HepG2 (cell line): ENCODE data around the gene SNX21. TPM values are rescaled to one million over a fixed set of nuclear protein-coding genes. Genes with fewer than 3 reads are reported as not detected.

ENCODE experiments used
- ARID5B ChIP-seq: IDR thresholded peaks from 2 replicates; pipeline ENCODE4 v1.4.0; 2020; ENCODE audit warnings: mild to moderate bottlenecking, missing genetic modification reagents
- ASH2L ChIP-seq: fragments of 300-600, 200-600 bp; sonication (generic); IDR thresholded peaks from 2 replicates; pipeline ENCODE4 v1.7.0; 2017; ENCODE audit warnings: low read depth, mild to moderate bottlenecking, moderate library complexity, mixed read lengths, low read length; ENCODE audit not compliant: insufficient read length
- PAXIP1 ChIP-seq: sonication (generic); formaldehyde crosslinking; conservative IDR thresholded peaks from 2 replicates; pipeline ENCODE4 v1.4.0; 2020; ENCODE audit warnings: mild to moderate bottlenecking, missing genetic modification reagents, moderate library complexity
- SNRNP70 ChIP-seq: fragments of 200-400 bp; formaldehyde crosslinking; IDR thresholded peaks from 2 replicates; pipeline ENCODE4 v1.6.1; 2017; ENCODE audit warnings: mild to moderate bottlenecking, low read depth, low read length, moderate library complexity
- TCF12 ChIP-seq, 2 experiments: fragments of 450-650 bp in 1 of 2; sonication (generic) in 1 of 2; formaldehyde crosslinking in 1 of 2; IDR thresholded peaks; 2 replicates each; pipeline versions ENCODE4 v1.6.1 to v1.8.0; 2017 to 2022; ENCODE audit warnings: antibody characterized with exemption in 1 of 2, mild to moderate bottlenecking in 1 of 2, missing genetic modification reagents in 1 of 2, moderate library complexity in 1 of 2
- ZFP82 ChIP-seq: sonication (generic); formaldehyde crosslinking; IDR thresholded peaks from 2 replicates; pipeline ENCODE4 v1.5.1; 2020; ENCODE audit warnings: mild to moderate bottlenecking, missing genetic modification reagents, borderline replicate concordance
- ZMAT3 ChIP-seq: sonication (generic); formaldehyde crosslinking; conservative IDR thresholded peaks from 2 replicates; pipeline ENCODE4 v1.7.0; 2021; ENCODE audit warnings: missing genetic modification reagents
- ZMYM2 ChIP-seq: sonication (generic); formaldehyde crosslinking; IDR thresholded peaks from 2 replicates; pipeline ENCODE4 v1.8.0; 2022; ENCODE audit warnings: mild to moderate bottlenecking, missing genetic modification reagents
- ZNF354B ChIP-seq: sonication (generic); formaldehyde crosslinking; IDR thresholded peaks from 2 replicates; pipeline ENCODE4 v1.8.0; 2022; ENCODE audit warnings: mild to moderate bottlenecking, missing genetic modification reagents
- ZNF512 ChIP-seq: sonication (generic); formaldehyde crosslinking; IDR thresholded peaks from 2 replicates; pipeline ENCODE4 v1.4.0; 2020; ENCODE audit warnings: mild to moderate bottlenecking, missing genetic modification reagents
- ZNF670 ChIP-seq: sonication (generic); formaldehyde crosslinking; IDR thresholded peaks from 2 replicates; pipeline ENCODE4 v1.8.0; 2022; ENCODE audit warnings: mild to moderate bottlenecking, missing genetic modification reagents, borderline replicate concordance
- ZNF83 ChIP-seq: sonication (generic); formaldehyde crosslinking; IDR thresholded peaks from 2 replicates; pipeline ENCODE4 v1.4.0; 2020; ENCODE audit warnings: missing genetic modification reagents, mild to moderate bottlenecking, borderline replicate concordance
- ZNF891 ChIP-seq: sonication (generic); formaldehyde crosslinking; IDR thresholded peaks from 2 replicates; pipeline ENCODE4 v1.5.0; 2020; ENCODE audit warnings: mild to moderate bottlenecking, missing genetic modification reagents
- polyA plus RNA-seq, 8 experiments: library from polyadenylated mRNA; depleted of rRNA in 3 of 8; stranded (reverse) in 7 of 8; unstranded in 1 of 8; fragments of >200 nt; fragmentation: Illumina TruSeq in 4 of 8; extraction: Trizol in 4 of 8; gene quantifications; 2 replicates each; pipeline versions ENCODE4 v1.2.1 to v1.2.3, GENCODE V29; 2011 to 2016; ENCODE audit warnings: low read depth in 4 of 8, missing spikeins in 1 of 8, mixed read lengths in 1 of 8; ENCODE audit not compliant: insufficient read depth in 1 of 8
- total RNA-seq, 5 experiments: library from RNA; depleted of rRNA; stranded (reverse); fragments of >200 nt; fragmentation: Illumina TruSeq; extraction: Trizol; gene quantifications; 2 replicates each; pipeline ENCODE4 v1.2.3, GENCODE V29; 2016; ENCODE audit warnings: low read depth in 1 of 5
- TF ChIP-seq, protein P1 (sequence below): sonication (generic); formaldehyde crosslinking; IDR thresholded peaks from 2 replicates; pipeline ENCODE4 v1.5.0; 2020; ENCODE audit warnings: mild to moderate bottlenecking, low read depth, missing genetic modification reagents, borderline replicate concordance
- TF ChIP-seq, protein P2 (sequence below): sonication (generic); formaldehyde crosslinking; conservative IDR thresholded peaks from 2 replicates; pipeline ENCODE4 v1.4.0; 2020; ENCODE audit warnings: missing genetic modification reagents

SNX21 gene
- total and polyA plus RNA-seq, 2 of the 13 experiments (the other 11 are each of a cell fraction or from before 2014, with no cell fraction given): 7.7 to 12.8 TPM

- no peak for TF ChIP-seq ZNF512 (CRISPR knock-in tag)
- no peak for TF ChIP-seq ZNF670 (CRISPR knock-in tag)
- TF ChIP-seq ZNF891 (CRISPR knock-in tag): peak; percentile 60; the same call in 1 of the 2 replicates
- TF ChIP-seq, protein P1, sequence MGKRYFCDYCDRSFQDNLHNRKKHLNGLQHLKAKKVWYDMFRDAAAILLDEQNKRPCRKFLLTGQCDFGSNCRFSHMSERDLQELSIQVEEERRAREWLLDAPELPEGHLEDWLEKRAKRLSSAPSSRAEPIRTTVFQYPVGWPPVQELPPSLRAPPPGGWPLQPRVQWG (CRISPR knock-in tag): no peak
- peak; percentile 84 for TF ChIP-seq ASH2L
- TF ChIP-seq ZFP82: no peak
- peak; percentile 61 for TF ChIP-seq ARID5B (CRISPR knock-in tag)
- TF ChIP-seq ZMAT3 (CRISPR knock-in tag): peak; percentile 75; the same call in 1 of the 2 replicates
- 0 out of 2 replicates have a peak, but pooled peaks have one; percentile 88 for TF ChIP-seq ZNF83 (CRISPR knock-in tag)
- TF ChIP-seq ZMYM2 (CRISPR knock-in tag): no peak
- TF ChIP-seq PAXIP1: peak; percentile 56
- TF ChIP-seq, protein P2, sequence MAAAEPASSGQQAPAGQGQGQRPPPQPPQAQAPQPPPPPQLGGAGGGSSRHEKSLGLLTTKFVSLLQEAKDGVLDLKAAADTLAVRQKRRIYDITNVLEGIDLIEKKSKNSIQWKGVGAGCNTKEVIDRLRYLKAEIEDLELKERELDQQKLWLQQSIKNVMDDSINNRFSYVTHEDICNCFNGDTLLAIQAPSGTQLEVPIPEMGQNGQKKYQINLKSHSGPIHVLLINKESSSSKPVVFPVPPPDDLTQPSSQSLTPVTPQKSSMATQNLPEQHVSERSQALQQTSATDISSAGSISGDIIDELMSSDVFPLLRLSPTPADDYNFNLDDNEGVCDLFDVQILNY (CRISPR knock-in tag): peak; percentile 65
- TF ChIP-seq ZNF354B (CRISPR knock-in tag): no peak
- no peak for TF ChIP-seq SNRNP70
- no peak for TF ChIP-seq TCF12 (IDR thresholded peaks at IDR 0.05)
- no peak for TF ChIP-seq TCF12 (CRISPR knock-in tag; IDR thresholded peaks at IDR 0.05)
Measured at GRCh38 chr20:45880988-45881788, 47.6 kb downstream of the SNX21 start, which contains the start of gene ZSWIM1 (continued).
